Esophagus squamous epithelium (tissue), 5 donors: ENCODE data around the gene STK32C. TPM values are rescaled to one million over a fixed set of nuclear protein-coding genes. Genes with fewer than 3 reads are reported as not detected.

Experiments used
- DNase-seq: peaks from one replicate; lab custom pipeline; 2025; lab: John Stamatoyannopoulos, UW
- H3K27ac ChIP-seq, 4 donors: fragments of 200-600 bp; sonication (generic); one replicate each; pipeline ENCODE4 v1.5.1; 2016 to 2019; ENCODE audit warnings: mild to moderate bottlenecking in 1 of 4
- H3K27me3 ChIP-seq, 4 donors: fragments of 200-600 bp; sonication (generic); 1 replicate in 3 of 4; 2 replicates in 1 of 4; pipeline versions ENCODE4 v1.5.1 to v1.6.0; 2017 to 2021; ENCODE audit warnings: antibody characterized with exemption in 1 of 4
- H3K36me3 ChIP-seq, 3 donors: fragments of 200-600 bp; sonication (generic); one replicate each; pipeline ENCODE4 v1.5.1; 2016 to 2019
- H3K4me1 ChIP-seq, 3 donors: fragments of 200-600 bp; sonication (generic); one replicate each; pipeline ENCODE4 v1.5.1; 2017 to 2019
- H3K4me3 ChIP-seq, 4 donors: fragments of 200-600 bp; sonication (generic); 1 replicate in 3 of 4; 2 replicates in 1 of 4; pipeline ENCODE4 v1.5.1; 2016 to 2019; ENCODE audit warnings: mild to moderate bottlenecking in 2 of 4, moderate library complexity in 1 of 4
- H3K9me3 ChIP-seq, 3 donors: fragments of 200-600 bp; sonication (generic); one replicate each; pipeline ENCODE4 v1.5.1; 2016 to 2019
- CTCF ChIP-seq, 6 experiments: fragments of 450-650 bp in 4 of 6; fragments of 200-600 bp in 2 of 6; sonication (generic) in 2 of 6; IDR thresholded peaks; one replicate each; pipeline ENCODE4 v1.5.1; 2016 to 2019; ENCODE audit warnings: antibody characterized with exemption in 6 of 6, mild to moderate bottlenecking in 4 of 6, moderate library complexity in 4 of 6
- POLR2A ChIP-seq, 4 donors: fragments of 450-650 bp; IDR thresholded peaks; one replicate each; pipeline ENCODE4 v1.6.1; 2017; ENCODE audit warnings: antibody characterized with exemption in 4 of 4, mild to moderate bottlenecking in 4 of 4, moderate library complexity in 3 of 4
- WGBS, 2 donors: methylation state at CpG; one replicate each; pipeline ENCODE4 v1.1.5; 2018; 5-methylcytosine and 5-hydroxymethylcytosine counted together
- intact Hi-C: fragments of 100-400 bp; cut with DNase I; formaldehyde crosslinking; loops from one replicate; pipeline ENCODE4 v1.15.0; 2022
- total RNA-seq, 4 donors: library from RNA; depleted of rRNA; stranded (reverse); fragments of >200 nt; gene quantifications; one replicate each; pipeline ENCODE4 v1.1.0, GENCODE V29; 2016
- donor health status: DM: yes; HTN: yes; CAD: no.

The STK32C gene
- total RNA-seq, 4 donors from 2014 or later, result 2.3 to 5.5 (median 2.6) TPM

- intact Hi-C loops, result no loop called here
- Histone ChIP-seq H3K9me3 (no peaks in the 10 kb centered on the region), H3K27me3 (peaks cover 0 to 10% (median 0%) of the 10 kb centered on the region in 4 donors), H3K36me3 (no peaks in the 10 kb centered on the region), H3K27ac (no peak overlapping the region), H3K4me3 (no peak overlapping the region), H3K4me1 (no peaks in the 10 kb centered on the region)
- 79 to 83% methylated on average over 1 to 3 of the region's 10 CpGs for WGBS, 2 donors
- DNase-seq, result no peak
- no peak for TF ChIP-seq CTCF (IDR thresholded peaks at IDR 0.05)
- no peak for TF ChIP-seq POLR2A (IDR thresholded peaks at IDR 0.05)
Measured at GRCh38 chr10:132300582-132300981, 7.2 kb downstream of the STK32C start.

- WGBS, 2 donors, result 83 to 88% methylated on average over 25 to 28 of the region's 34 CpGs
- no peaks in the 10 kb centered on the region for H3K9me3 ChIP-seq
- H3K4me3 ChIP-seq, result no peak overlapping the region
- no peaks in the 10 kb centered on the region for H3K36me3 ChIP-seq
- intact Hi-C loops, result no loop called here
- no peak for DNase-seq
- H3K27ac ChIP-seq, result no peak overlapping the region
- H3K27me3 ChIP-seq, result peaks cover 0 to 2% (median 0%) of the 10 kb centered on the region in 4 donors
- no peaks in the 10 kb centered on the region for H3K4me1 ChIP-seq
- TF ChIP-seq POLR2A (IDR thresholded peaks at IDR 0.05) (no peak), CTCF (IDR thresholded peaks at IDR 0.05) (no peak)
Measured at GRCh38 chr10:132299371-132300336, 8.1 kb downstream of the STK32C start.

- DNase-seq, result no peak
- 65 to 87% methylated on average over 5 to 12 of the region's 28 CpGs for WGBS, 2 donors
- H3K9me3 ChIP-seq, result no peaks in the 10 kb centered on the region
Measured at GRCh38 chr10:132298038-132298881, 9.5 kb downstream of the STK32C start.

GRCh38 chr10:132297526-132297925 lies 10.2 kb downstream of the STK32C start:
- Histone ChIP-seq H3K4me1 (peaks cover 0 to 7% (median 0%) of the 10 kb centered on the region in 3 donors), H3K27me3 (no peaks in the 10 kb centered on the region), H3K4me3 (no peak overlapping the region), H3K36me3 (no peaks in the 10 kb centered on the region), H3K27ac (no peak overlapping the region), H3K9me3 (no peaks in the 10 kb centered on the region)
- TF ChIP-seq CTCF (IDR thresholded peaks at IDR 0.05), result no peak
- no peak for TF ChIP-seq POLR2A (IDR thresholded peaks at IDR 0.05)
- intact Hi-C loops, result no loop called here
- WGBS, 2 donors, result 44 to 49% methylated on average over 8 to 9 of the region's 9 CpGs
- no peak for DNase-seq

More at GRCh38 chr10:132298038-132298881, 9.5 kb downstream of the STK32C start:
- H3K27me3 ChIP-seq, result no peaks in the 10 kb centered on the region
- no peak overlapping the region for H3K27ac ChIP-seq
- intact Hi-C loops, result no loop called here
- TF ChIP-seq CTCF (IDR thresholded peaks at IDR 0.05) (no peak), POLR2A (IDR thresholded peaks at IDR 0.05) (no peak)
- no peak overlapping the region for H3K4me3 ChIP-seq
- peaks cover 0 to 6% (median 0%) of the 10 kb centered on the region in 3 donors for H3K4me1 ChIP-seq
- no peaks in the 10 kb centered on the region for H3K36me3 ChIP-seq
